Liver (tissue), 9 donors: ENCODE data around the gene HUNK. TPM values are rescaled to one million over a fixed set of nuclear protein-coding genes. Genes with fewer than 3 reads are reported as not detected.

Experiments
- DNase-seq: peaks from one replicate; pipeline ENCODE4 v3.0.0-alpha.2; 2017; ENCODE audit warnings: low spot score
- H3K27ac ChIP-seq, 2 donors: one replicate each; pipeline ENCODE4 v1.7.0; 2013; ENCODE audit warnings: inconsistent platforms in 2 of 2, low read length in 2 of 2, control low read depth in 1 of 2, low read depth in 1 of 2, mild to moderate bottlenecking in 1 of 2
- H3K27me3 ChIP-seq, 4 donors: one replicate each; pipeline versions ENCODE4 v1.6.1 to v1.7.0; 2013; ENCODE audit warnings: low read length in 3 of 4, inconsistent platforms in 1 of 4, mild to moderate bottlenecking in 1 of 4, moderate library complexity in 1 of 4; ENCODE audit not compliant: control insufficient read depth in 4 of 4, insufficient read depth in 4 of 4
- H3K36me3 ChIP-seq, 4 donors: one replicate each; pipeline versions ENCODE4 v1.6.1 to v1.7.0; 2013; ENCODE audit warnings: low read length in 3 of 4, mild to moderate bottlenecking in 3 of 4, low read depth in 1 of 4, moderate library complexity in 1 of 4; ENCODE audit not compliant: control insufficient read depth in 4 of 4, insufficient read depth in 3 of 4
- H3K4me1 ChIP-seq, 4 donors: one replicate each; pipeline versions ENCODE4 v1.6.1 to v1.7.0; 2013; ENCODE audit warnings: low read length in 3 of 4, mild to moderate bottlenecking in 3 of 4, moderate library complexity in 1 of 4; ENCODE audit not compliant: control insufficient read depth in 4 of 4, insufficient read depth in 4 of 4
- H3K4me3 ChIP-seq, 3 donors: one replicate each; pipeline versions ENCODE4 v1.6.1 to v1.7.0; 2013; ENCODE audit warnings: low read length in 3 of 3, control low read depth in 1 of 3, low read depth in 1 of 3, mild to moderate bottlenecking in 1 of 3
- H3K9ac ChIP-seq, 2 donors: one replicate each; pipeline ENCODE4 v1.7.0; 2013; ENCODE audit warnings: low read length in 2 of 2, mild to moderate bottlenecking in 2 of 2, moderate library complexity in 2 of 2, control low read depth in 1 of 2, low read depth in 1 of 2
- H3K9me3 ChIP-seq, 4 donors: one replicate each; pipeline versions ENCODE4 v1.6.1 to v1.7.0; 2013; ENCODE audit warnings: low read length in 3 of 4; ENCODE audit not compliant: control insufficient read depth in 4 of 4
- CTCF ChIP-seq: fragments of 150-350 bp; IDR thresholded peaks from 2 replicates; pipeline ENCODE4 v1.5.1; 2017; ENCODE audit warnings: improper control_type of control experiment, low read depth, low read length; ENCODE audit not compliant: missing input control
- EGR1 ChIP-seq, 2 donors: IDR thresholded peaks; 2 replicates each; pipeline ENCODE4 v1.6.1; 2016 to 2018; ENCODE audit warnings: antibody characterized with exemption in 2 of 2, low read depth in 2 of 2
- FOXA1 ChIP-seq: IDR thresholded peaks from 2 replicates; pipeline ENCODE4 v1.6.1; 2016; ENCODE audit warnings: antibody characterized with exemption
- FOXA2 ChIP-seq: IDR thresholded peaks from 2 replicates; pipeline ENCODE4 v1.6.1; 2016; ENCODE audit warnings: antibody characterized with exemption
- GABPA ChIP-seq, 2 donors: IDR thresholded peaks in 1 of 2; conservative IDR thresholded peaks in 1 of 2; 2 replicates each; pipeline ENCODE4 v1.6.1; 2016; ENCODE audit warnings: antibody characterized with exemption in 2 of 2, mild to moderate bottlenecking in 1 of 2, moderate library complexity in 1 of 2
- HNF4A ChIP-seq, 2 donors: conservative IDR thresholded peaks; 2 replicates each; pipeline ENCODE4 v1.6.1; 2016; ENCODE audit warnings: antibody characterized with exemption in 2 of 2, mild to moderate bottlenecking in 2 of 2
- HNF4G ChIP-seq: IDR thresholded peaks from 2 replicates; pipeline ENCODE4 v1.6.1; 2016; ENCODE audit warnings: antibody characterized with exemption
- JUND ChIP-seq, 2 donors: IDR thresholded peaks; 2 replicates each; pipeline ENCODE4 v1.6.1; 2016; ENCODE audit warnings: antibody characterized with exemption in 2 of 2
- NR2F2 ChIP-seq: IDR thresholded peaks from 2 replicates; pipeline ENCODE4 v1.6.1; 2016; ENCODE audit warnings: antibody characterized with exemption
- REST ChIP-seq: IDR thresholded peaks from 2 replicates; pipeline ENCODE4 v1.6.1; 2016; ENCODE audit warnings: antibody characterized with exemption, mild to moderate bottlenecking
- RXRA ChIP-seq, 2 donors: IDR thresholded peaks; 2 replicates each; pipeline ENCODE4 v1.6.1; 2017 to 2018; ENCODE audit warnings: antibody characterized with exemption in 2 of 2, mild to moderate bottlenecking in 1 of 2
- SP1 ChIP-seq: IDR thresholded peaks from 2 replicates; pipeline ENCODE4 v1.6.1; 2018; ENCODE audit warnings: antibody characterized with exemption, mild to moderate bottlenecking
- TAF1 ChIP-seq: conservative IDR thresholded peaks from 2 replicates; pipeline ENCODE4 v1.6.1; 2016; ENCODE audit warnings: antibody characterized with exemption, mild to moderate bottlenecking
- YY1 ChIP-seq: IDR thresholded peaks from 2 replicates; pipeline ENCODE4 v1.6.1; 2016; ENCODE audit warnings: antibody characterized with exemption, mild to moderate bottlenecking
- whole genome bisulfite sequencing: extraction: QIAGEN DNeasy Blood & Tissue Kit; methylation state at CpG from one replicate; pipeline ENCODE4 v1.1.7; 2013; 5-methylcytosine and 5-hydroxymethylcytosine counted together
- polyA plus RNA-seq, 2 donors: library from polyadenylated mRNA; stranded (reverse) in 1 of 2; unstranded in 1 of 2; fragments of 200-250 nt in 1 of 2; fragments of >200 nt in 1 of 2; fragmentation: Nextera tagmentation in 1 of 2; extraction: Ambion mirVana in 1 of 2; gene quantifications; one replicate each; pipeline versions ENCODE4 v1.2.1 to v1.2.3, GENCODE V29; 2013 to 2015
- total RNA-seq, 2 donors: library from RNA; depleted of rRNA; stranded (reverse); fragments of >200 nt; gene quantifications; one replicate each; pipeline ENCODE4 v1.2.3, GENCODE V29; 2014
- TF ChIP-seq, protein P1 (sequence below): IDR thresholded peaks from 2 replicates; pipeline ENCODE4 v1.6.1; 2016; ENCODE audit warnings: antibody characterized with exemption
- TF ChIP-seq, protein P2 (sequence below): IDR thresholded peaks from 2 replicates; pipeline ENCODE4 v1.6.1; 2016; ENCODE audit warnings: antibody characterized with exemption
- donor health status: healthy.
- donor health status: healthy.
- donor health status: healthy.
- donor health status: healthy.
- donor health status: healthy.

The HUNK gene
- total and polyA plus RNA-seq, 4 donors = 0.11 to 0.92 (median 0.30) TPM

GRCh38 chr21:31880816-31881215 lies 8.0 kb downstream of the HUNK start:
- no peak overlapping the region for H3K27ac ChIP-seq
- H3K4me3 ChIP-seq = no peak overlapping the region
- DNase-seq = no peak
- H3K27me3 ChIP-seq = no peaks in the 10 kb centered on the region
- H3K9me3 ChIP-seq = peaks cover 0 to 1% (median 0%) of the 10 kb centered on the region in 4 donors
- no peaks in the 10 kb centered on the region for H3K4me1 ChIP-seq
- H3K36me3 ChIP-seq = no peaks in the 10 kb centered on the region
- 91% methylated on average over 8 of the region's 8 CpGs for WGBS
- no peak overlapping the region for H3K9ac ChIP-seq
- TF ChIP-seq REST (no peak), FOXA2 (no peak), JUND (IDR thresholded peaks at IDR 0.05) (no peak), RXRA (IDR thresholded peaks at IDR 0.05) (no peak)

DNA sequence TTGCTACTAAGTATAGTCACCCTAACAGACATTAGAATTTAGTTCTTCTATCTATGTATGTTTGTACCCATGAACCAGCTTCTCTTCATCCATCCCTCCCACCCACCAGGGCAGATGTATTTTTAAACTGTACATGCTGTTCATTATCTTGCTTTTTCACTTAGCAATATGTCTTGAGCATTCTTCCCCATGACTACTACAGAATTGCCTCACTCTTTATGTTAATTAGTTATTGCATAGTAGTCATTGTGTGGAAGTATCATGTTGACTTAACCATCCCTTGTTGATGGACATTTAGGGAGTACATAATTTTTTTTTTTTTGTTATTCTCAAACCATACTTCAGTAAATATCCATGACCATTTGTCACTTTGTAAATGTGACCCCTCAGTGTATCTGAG lies 9.9 kb downstream of the HUNK start:
- Histone ChIP-seq H3K9me3 (peaks cover 0 to 1% (median 0%) of the 10 kb centered on the region in 4 donors), H3K27me3 (no peaks in the 10 kb centered on the region), H3K36me3 (no peaks in the 10 kb centered on the region), H3K4me3 (no peak overlapping the region), H3K4me1 (peaks cover 0 to 4% (median 0%) of the 10 kb centered on the region in 4 donors), H3K27ac (no peak overlapping the region), H3K9ac (no peak overlapping the region)
- DNase-seq = no peak
- no peak for TF ChIP-seq TAF1
- TF ChIP-seq JUND (IDR thresholded peaks at IDR 0.05) = no peak
- TF ChIP-seq HNF4G = no peak
- TF ChIP-seq, protein P1, sequence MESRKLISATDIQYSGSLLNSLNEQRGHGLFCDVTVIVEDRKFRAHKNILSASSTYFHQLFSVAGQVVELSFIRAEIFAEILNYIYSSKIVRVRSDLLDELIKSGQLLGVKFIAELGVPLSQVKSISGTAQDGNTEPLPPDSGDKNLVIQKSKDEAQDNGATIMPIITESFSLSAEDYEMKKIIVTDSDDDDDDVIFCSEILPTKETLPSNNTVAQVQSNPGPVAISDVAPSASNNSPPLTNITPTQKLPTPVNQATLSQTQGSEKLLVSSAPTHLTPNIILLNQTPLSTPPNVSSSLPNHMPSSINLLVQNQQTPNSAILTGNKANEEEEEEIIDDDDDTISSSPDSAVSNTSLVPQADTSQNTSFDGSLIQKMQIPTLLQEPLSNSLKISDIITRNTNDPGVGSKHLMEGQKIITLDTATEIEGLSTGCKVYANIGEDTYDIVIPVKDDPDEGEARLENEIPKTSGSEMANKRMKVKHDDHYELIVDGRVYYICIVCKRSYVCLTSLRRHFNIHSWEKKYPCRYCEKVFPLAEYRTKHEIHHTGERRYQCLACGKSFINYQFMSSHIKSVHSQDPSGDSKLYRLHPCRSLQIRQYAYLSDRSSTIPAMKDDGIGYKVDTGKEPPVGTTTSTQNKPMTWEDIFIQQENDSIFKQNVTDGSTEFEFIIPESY = no peak
- no peak for TF ChIP-seq GABPA (IDR thresholded peaks at IDR 0.05 in 1 of 2, conservative IDR thresholded peaks at IDR 0.05 in 1 of 2)
- TF ChIP-seq SP1 = no peak
- TF ChIP-seq RXRA (IDR thresholded peaks at IDR 0.05) = no peak
- TF ChIP-seq FOXA2 = no peak
- no peak for TF ChIP-seq YY1
- TF ChIP-seq CTCF = no peak
- TF ChIP-seq, protein P2, sequence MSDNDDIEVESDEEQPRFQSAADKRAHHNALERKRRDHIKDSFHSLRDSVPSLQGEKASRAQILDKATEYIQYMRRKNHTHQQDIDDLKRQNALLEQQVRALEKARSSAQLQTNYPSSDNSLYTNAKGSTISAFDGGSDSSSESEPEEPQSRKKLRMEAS = no peak
- no peak for TF ChIP-seq REST
- TF ChIP-seq FOXA1 = no peak
- no peak for TF ChIP-seq NR2F2
- no peak for TF ChIP-seq EGR1 (IDR thresholded peaks at IDR 0.05; ENCODE audit: low read depth in 2 of 2)
- no peak for TF ChIP-seq HNF4A (conservative IDR thresholded peaks at IDR 0.05)
